ENCODE data around the gene TRIOBP. TPM values are rescaled to one million over a fixed set of nuclear protein-coding genes. Genes with fewer than 3 reads are reported as not detected.
A peak's percentile ranks its signal among the peaks of the same experiment; 100 is the strongest.

The TRIOBP gene
- total RNA-seq, 3 donors from 2014 or later (not counting 1 experiment from before 2014, with no cell fraction given) = 25.1 to 38.5 (median 25.8) TPM

- Mint-ChIP-seq H3K27ac (peak overlapping the region in 1 of 2 donors; percentile 58), H3K4me3 (peak overlapping the region; percentile 35), H3K27me3 (ENCODE audit: low read depth in 2 of 2) (no peaks in the 10 kb centered on the region), H3K4me1 (peaks cover 24 to 47% of the 10 kb centered on the region in 2 donors), H3K9me3 (no peaks in the 10 kb centered on the region), H3K36me3 (no peaks in the 10 kb centered on the region)
- Histone ChIP-seq H3K9me3 (ENCODE audit: control insufficient read depth, insufficient read depth, low read length) (no peaks in the 10 kb centered on the region), H3K4me1 (ENCODE audit: control insufficient read depth, insufficient read depth, low read length) (peaks cover 43% of the 10 kb centered on the region), H3K4me3 (ENCODE audit: low read length) (no peak overlapping the region), H3K27ac (ENCODE audit: low read length) (no peak overlapping the region), H3K36me3 (ENCODE audit: control insufficient read depth, insufficient read depth, low read length) (peaks cover 10% of the 10 kb centered on the region), H3K27me3 (ENCODE audit: control insufficient read depth, insufficient read depth, low read length) (no peaks in the 10 kb centered on the region)
- ATAC-seq (no peak), DNase-seq (no peak)
- WGBS (ENCODE audit: insufficient coverage) = 84% methylated on average over 8 of the region's 8 CpGs
- TF ChIP-seq CTCF (IDR thresholded peaks at IDR 0.05) = no peak
- intact Hi-C loops (cut with micrococcal nuclease) = no loop called here
Observed at GRCh38 chr22:37748659-37749058, 51.8 kb downstream of the TRIOBP start.

- TF ChIP-seq CTCF (IDR thresholded peaks at IDR 0.05) = no peak
Observed at GRCh38 chr22:37749226-37749625, 52.4 kb downstream of the TRIOBP start.

GRCh38 chr22:37749831-37750595, 53.2 kb downstream of the TRIOBP start:
- DNase-seq (no peak), ATAC-seq (no peak)
- H3K36me3 Mint-ChIP-seq = no peaks in the 10 kb centered on the region
- H3K27me3 Mint-ChIP-seq (ENCODE audit: low read depth in 2 of 2) = no peaks in the 10 kb centered on the region
- Histone ChIP-seq H3K4me3 (ENCODE audit: low read length) (no peak overlapping the region), H3K36me3 (ENCODE audit: control insufficient read depth, insufficient read depth, low read length) (peaks cover 14% of the 10 kb centered on the region), H3K27ac (ENCODE audit: low read length) (no peak overlapping the region), H3K4me1 (ENCODE audit: control insufficient read depth, insufficient read depth, low read length) (peaks cover 41% of the 10 kb centered on the region), H3K27me3 (ENCODE audit: control insufficient read depth, insufficient read depth, low read length) (no peaks in the 10 kb centered on the region), H3K9me3 (ENCODE audit: control insufficient read depth, insufficient read depth, low read length) (no peaks in the 10 kb centered on the region)
- intact Hi-C loops (cut with micrococcal nuclease) = no loop called here
- no peaks in the 10 kb centered on the region for H3K9me3 Mint-ChIP-seq
- no peak overlapping the region for H3K4me3 Mint-ChIP-seq
- TF ChIP-seq CTCF (IDR thresholded peaks at IDR 0.05) = no peak
- H3K27ac Mint-ChIP-seq = no peak overlapping the region
- 92% methylated on average over 16 of the region's 16 CpGs for whole genome bisulfite sequencing (ENCODE audit: insufficient coverage)
- H3K4me1 Mint-ChIP-seq = peaks cover 23 to 47% of the 10 kb centered on the region in 2 donors

More at GRCh38 chr22:37749226-37749625, 52.4 kb downstream of the TRIOBP start:
- ATAC-seq (no peak), DNase-seq (no peak)
- H3K9me3 ChIP-seq (ENCODE audit: control insufficient read depth, insufficient read depth, low read length) = no peaks in the 10 kb centered on the region
- intact Hi-C loops (cut with micrococcal nuclease) = no loop called here
- peaks cover 24 to 47% of the 10 kb centered on the region in 2 donors for H3K4me1 Mint-ChIP-seq
- 98% methylated on average over 12 of the region's 12 CpGs for WGBS (ENCODE audit: insufficient coverage)
- no peak overlapping the region for H3K27ac ChIP-seq (ENCODE audit: low read length)
- H3K4me3 ChIP-seq (ENCODE audit: low read length) = no peak overlapping the region
- H3K27me3 ChIP-seq (ENCODE audit: control insufficient read depth, insufficient read depth, low read length) = no peaks in the 10 kb centered on the region
- no peaks in the 10 kb centered on the region for H3K27me3 Mint-ChIP-seq (ENCODE audit: low read depth in 2 of 2)
- no peaks in the 10 kb centered on the region for H3K36me3 Mint-ChIP-seq
- no peak overlapping the region for H3K27ac Mint-ChIP-seq
- H3K4me3 Mint-ChIP-seq = peak overlapping the region; percentile 9
- H3K4me1 ChIP-seq (ENCODE audit: control insufficient read depth, insufficient read depth, low read length) = peaks cover 43% of the 10 kb centered on the region
- no peaks in the 10 kb centered on the region for H3K9me3 Mint-ChIP-seq
- H3K36me3 ChIP-seq (ENCODE audit: control insufficient read depth, insufficient read depth, low read length) = peaks cover 10% of the 10 kb centered on the region

All from natural killer cell (primary cell).